Pons (tissue), 1 donor: ENCODE measurements around the gene IFNGR2.
"Not testable (repeated sequence)": the region's sequence is repeated elsewhere in the genome, so short reads cannot be mapped to it uniquely, and the experiment has no call there.

Source experiments
- DNase-seq: peaks from one replicate; pipeline ENCODE4 v3.0.0-alpha.2; 2016; ENCODE audit warnings: low spot score

The IFNGR2 gene

GRCh38 chr21:33402001-33402979 lies 923 bp upstream of the IFNGR2 start:
- DNase-seq, result peak; percentile 61

DNA sequence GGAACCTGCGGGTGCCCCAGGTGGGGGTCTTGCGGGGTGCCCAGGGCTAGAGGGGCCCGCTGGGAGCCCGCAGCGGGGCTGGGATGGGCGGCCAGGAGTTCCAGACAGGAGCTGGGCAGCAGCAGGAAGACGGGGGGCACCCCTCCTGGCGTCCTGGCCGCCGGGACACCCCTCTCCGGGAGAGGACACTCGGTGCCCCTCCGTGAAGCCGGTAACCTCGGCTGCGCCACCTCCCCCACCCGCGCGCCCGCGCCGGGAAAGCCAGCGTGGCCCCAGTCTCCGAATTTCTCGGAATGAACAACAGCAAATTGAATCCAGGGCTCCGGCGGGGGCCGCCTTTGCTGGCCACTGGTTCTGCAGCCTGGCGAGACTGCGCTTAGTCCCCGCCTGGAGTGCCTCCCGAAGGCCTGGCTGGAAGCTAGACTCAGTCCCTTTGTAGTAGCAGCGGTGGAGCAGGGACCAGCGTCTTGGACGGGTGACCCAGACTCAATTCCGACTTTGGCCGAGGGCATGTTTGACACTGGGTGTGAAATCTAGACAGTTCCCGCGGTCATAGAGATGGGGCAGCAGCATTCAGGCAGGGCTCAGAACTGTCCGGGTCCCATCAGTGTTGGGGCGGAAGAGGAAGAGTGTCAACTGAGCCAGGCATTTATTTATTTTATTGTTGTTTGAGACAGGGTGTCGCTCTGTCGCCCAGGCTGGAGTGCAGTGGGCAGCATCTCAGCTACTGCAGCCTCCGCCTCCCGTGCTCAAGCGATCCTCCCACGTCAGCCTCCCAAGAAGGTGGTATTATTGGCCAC lies 773 bp downstream of the IFNGR2 start:
- DNase-seq, result peak; percentile 35

GRCh38 chr21:33406493-33406892 lies 3.3 kb downstream of the IFNGR2 start:
- DNase-seq, result no peak

DNA sequence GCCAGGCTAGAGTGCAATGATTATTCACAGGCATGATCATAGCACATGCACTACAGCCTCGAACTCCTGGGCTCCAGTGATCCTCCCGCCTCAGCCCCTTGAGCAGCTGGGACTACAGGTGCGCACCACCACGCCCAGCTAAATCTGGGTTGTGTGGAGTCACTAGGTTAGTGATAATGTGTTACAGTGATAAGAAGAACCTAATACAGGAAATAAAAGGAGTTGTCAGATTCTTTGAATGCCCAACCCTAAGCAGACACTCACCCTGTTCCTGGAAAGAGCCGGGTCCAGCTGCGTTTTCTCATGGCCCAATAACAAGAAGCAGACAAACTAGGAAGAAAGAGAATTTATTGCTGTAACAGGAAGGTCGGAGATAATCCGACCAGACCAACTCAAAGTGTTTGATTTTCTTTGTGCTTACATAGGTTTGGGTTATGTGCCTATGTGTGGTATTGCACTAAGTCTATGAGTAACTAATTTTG lies 8.8 kb downstream of the IFNGR2 start:
- DNase-seq, result no peak

GRCh38 chr21:33412439-33412831 lies 9.2 kb downstream of the IFNGR2 start:
- not testable (repeated sequence) for DNase-seq

GRCh38 chr21:33412832-33413519 lies 9.8 kb downstream of the IFNGR2 start:
- no peak for DNase-seq

DNA sequence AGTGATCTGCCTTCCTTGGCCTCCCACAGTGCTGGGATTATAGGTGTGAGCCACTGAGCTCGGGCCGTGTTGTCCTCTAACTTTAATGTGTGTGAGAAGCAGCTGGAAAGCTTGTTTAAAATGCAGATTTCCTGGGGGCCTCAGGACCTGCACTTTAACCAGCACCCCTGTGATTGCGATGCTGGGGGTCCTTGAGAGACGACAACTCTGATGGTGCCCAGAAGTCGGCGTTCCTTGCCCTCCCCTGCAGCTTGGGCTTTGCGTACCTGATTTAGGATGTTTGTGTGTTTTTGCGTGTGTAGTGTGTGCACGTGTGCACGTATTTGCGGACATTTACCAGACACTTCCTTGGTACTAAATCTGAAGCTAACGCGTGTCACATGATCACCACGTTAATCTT lies 10.9 kb downstream of the IFNGR2 start:
- DNase-seq, result no peak

DNA sequence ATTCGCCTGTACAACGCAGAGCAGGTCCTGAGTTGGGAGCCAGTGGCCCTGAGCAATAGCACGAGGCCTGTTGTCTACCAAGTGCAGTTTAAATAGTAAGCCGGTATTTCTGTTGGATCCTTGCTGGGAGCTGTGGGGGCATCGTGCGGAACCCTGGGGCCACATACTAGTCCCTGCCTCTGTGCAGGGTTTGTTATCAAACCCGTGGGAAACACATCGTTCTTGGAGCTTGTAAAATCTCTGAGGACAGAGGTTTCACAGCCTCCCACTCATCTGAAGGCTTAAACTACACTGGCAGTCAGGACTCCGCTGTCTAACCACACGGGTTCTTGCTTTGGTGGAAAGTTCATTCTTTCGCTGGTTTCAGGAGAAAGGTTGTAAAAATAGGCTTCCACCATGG lies 11.7 kb downstream of the IFNGR2 start:
- no peak for DNase-seq

GRCh38 chr21:33418691-33419090 lies 15.5 kb downstream of the IFNGR2 start:
- no peak for DNase-seq

GRCh38 chr21:33419538-33420123 lies 16.4 kb downstream of the IFNGR2 start:
- no peak for DNase-seq

- no peak for DNase-seq
These were observed 18.6 kb downstream of the IFNGR2 start for GRCh38 chr21:33421713-33422393.

DNA sequence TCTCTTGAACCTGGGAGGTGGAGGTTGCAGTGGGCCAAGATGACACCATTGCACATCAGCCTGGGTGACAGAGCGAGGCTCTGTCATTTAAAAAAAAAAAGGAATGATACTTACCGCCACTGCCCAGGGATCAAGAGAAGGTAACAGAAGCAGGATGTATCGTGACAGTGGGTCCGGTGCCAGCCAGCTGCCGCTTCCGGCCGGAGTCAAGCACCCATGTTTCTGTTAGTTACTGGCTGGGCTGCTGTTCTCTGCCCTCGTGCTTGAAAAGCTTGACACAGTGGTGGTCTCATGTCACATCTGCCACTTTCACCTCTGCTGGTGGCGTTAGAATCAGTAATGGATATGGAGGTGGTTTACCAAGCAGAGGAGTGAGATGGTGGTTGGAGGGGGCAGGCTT lies 21.0 kb downstream of the IFNGR2 start:
- no peak for DNase-seq

- no peak for DNase-seq
These were observed 22.6 kb downstream of the IFNGR2 start for GRCh38 chr21:33425825-33426224.

- no peak for DNase-seq
These were observed 23.8 kb downstream of the IFNGR2 start for GRCh38 chr21:33427051-33427450.

DNA sequence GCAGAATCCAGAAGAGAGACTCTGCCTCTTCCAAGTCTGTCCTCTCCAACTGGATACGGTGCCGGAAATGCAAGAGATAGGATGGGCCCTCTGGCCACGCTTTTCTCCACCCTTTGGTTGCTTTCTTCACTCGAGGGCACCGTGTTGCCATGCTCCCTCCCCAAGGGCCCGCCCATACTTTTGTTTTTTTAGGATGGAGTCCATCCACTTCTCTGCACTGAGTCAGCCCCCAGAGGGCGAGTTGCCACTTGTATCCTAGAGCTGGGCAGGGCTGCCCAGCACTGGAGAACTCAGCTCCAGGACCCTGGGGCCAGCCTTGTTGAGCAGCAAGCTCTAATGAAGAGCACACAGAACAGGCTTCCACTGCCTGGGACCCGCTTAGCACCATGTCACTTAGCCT lies 25.5 kb downstream of the IFNGR2 start:
- no peak for DNase-seq

DNA sequence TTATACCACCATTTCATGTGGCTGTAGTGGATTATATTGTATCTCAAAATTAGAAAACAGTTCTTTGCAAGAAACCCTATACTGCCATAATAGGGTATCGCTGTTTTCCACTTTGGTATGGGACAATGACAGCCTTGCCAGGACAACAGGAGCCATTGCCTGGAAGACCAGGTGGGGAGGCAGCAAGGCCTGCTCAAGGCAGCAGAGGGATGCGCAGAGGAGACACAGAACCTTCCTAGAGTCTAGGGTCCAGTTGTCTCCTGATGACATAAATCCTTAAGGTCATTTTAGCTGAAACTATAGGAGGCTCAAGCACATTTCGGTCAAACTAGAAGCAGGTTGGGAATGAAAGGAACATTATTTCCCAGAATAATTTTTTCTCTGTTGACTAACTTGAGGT lies 27.6 kb downstream of the IFNGR2 start:
- DNase-seq, result no peak

GRCh38 chr21:33432496-33432895 lies 29.3 kb downstream of the IFNGR2 start:
- no peak for DNase-seq

DNA sequence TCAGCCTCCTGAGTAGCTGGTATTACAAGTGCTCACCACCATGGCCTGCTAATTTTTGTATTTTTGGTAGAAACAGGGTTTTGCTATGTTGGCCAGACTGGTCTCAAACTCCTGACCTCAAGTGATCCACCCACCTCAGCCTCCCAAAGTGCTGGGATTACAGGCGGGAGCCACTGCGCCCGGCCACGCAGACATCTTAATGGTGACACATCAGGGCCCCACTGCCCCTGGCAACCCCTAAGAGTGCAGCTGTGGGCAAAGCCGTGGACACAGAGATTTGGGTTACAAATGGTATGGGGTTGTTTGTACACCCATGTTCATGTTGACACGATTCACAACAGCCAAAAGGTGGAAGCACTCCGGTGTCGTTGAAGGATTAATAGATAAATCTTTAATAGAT lies 29.8 kb downstream of the IFNGR2 start:
- no peak for DNase-seq

- DNase-seq, result peak; percentile 64
These were observed 30.4 kb downstream of the IFNGR2 start for GRCh38 chr21:33433425-33434114.

GRCh38 chr21:33434770-33435360 lies 31.7 kb downstream of the IFNGR2 start:
- peak; percentile 39 for DNase-seq
